ENCODE measurements around the gene TOMM40.
A peak's percentile ranks its signal among the peaks of the same experiment; 100 is the strongest.
"Not testable (repeated sequence)": the region's sequence is repeated elsewhere in the genome, so short reads cannot be mapped to it uniquely, and the experiment has no call there.

Gene TOMM40

DNA sequence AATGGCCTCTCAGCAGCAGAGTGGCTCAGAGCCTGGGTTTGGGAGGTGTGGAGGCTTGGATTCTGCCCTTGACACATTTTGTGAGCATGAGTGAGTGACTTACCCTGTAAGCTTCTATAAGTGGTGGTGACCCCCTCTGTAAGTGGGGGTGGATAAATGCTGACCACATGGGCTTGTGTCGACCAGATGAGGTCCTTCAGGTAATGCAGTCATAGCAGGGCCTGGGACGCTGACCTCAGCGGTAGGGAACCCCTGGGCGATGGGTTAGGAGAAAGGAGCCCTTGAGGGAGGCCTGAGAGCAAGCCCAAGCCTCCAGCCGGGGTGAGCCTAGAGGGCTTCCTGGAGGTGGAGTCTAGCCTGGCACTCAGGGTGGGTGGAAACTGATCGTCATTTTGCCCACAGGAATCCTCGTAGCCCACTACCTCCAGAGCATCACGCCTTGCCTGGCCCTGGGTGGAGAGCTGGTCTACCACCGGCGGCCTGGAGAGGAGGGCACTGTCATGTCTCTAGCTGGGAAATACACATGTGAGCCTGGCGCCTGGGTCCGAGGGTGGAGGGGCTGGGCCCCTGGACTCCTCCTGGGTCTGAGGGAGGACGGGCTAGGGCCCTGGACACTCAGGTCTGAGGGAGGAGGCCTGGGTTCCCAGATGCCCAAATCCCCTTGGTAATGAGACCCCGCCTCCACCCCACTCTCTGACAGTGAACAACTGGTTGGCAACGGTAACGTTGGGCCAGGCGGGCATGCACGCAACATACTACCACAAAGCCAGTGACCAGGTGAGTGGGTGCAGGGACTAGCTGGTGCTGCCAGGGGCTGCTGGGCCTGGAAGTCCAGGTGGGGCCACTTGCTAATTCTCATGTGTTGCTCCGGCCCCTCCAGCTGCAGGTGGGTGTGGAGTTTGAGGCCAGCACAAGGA is 9.5 kb downstream of the TOMM40 start:
- no peak for DNase-seq

GRCh38 chr19:44903216-44903601 is 12.2 kb downstream of the TOMM40 start:
- DNase-seq, result no peak

DNA sequence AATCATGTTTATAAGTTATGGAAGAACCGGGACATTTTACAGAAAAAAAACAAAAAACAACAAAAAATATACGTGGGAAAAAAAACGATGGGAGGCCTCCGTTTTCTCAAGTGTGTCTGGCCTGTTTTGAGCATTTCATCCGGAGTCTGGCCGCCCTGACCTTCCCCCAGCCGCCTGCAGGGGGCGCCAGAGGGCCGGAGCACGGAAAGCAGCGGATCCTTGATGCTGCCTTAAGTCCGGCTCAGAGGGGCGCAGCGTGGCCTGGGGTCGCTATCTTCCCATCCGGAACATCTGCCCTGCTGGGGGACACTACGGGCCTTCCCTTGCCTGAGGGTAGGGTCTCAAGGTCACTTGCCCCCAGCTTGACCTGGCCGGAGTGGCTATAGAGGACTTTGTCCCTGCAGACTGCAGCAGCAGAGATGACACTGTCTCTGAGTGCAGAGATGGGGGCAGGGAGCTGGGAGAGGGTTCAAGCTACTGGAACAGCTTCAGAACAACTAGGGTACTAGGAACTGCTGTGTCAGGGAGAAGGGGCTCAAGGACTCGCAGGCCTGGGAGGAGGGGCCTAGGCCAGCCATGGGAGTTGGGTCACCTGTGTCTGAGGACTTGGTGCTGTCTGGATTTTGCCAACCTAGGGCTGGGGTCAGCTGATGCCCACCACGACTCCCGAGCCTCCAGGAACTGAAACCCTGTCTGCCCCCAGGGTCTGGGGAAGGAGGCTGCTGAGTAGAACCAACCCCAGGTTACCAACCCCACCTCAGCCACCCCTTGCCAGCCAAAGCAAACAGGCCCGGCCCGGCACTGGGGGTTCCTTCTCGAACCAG is 12.8 kb downstream of the TOMM40 start:
- peak; percentile 68 for DNase-seq

- no peak for DNase-seq
Observed at GRCh38 chr19:44904426-44904994, 13.5 kb downstream of the TOMM40 start.

GRCh38 chr19:44905437-44906160 is 14.5 kb downstream of the TOMM40 start, which contains the start of gene APOE:
Gene APOE (plus strand): TSS chr19:44905796. CDS start chr19:44906625, 829 bp downstream.
- no peak for DNase-seq

DNA sequence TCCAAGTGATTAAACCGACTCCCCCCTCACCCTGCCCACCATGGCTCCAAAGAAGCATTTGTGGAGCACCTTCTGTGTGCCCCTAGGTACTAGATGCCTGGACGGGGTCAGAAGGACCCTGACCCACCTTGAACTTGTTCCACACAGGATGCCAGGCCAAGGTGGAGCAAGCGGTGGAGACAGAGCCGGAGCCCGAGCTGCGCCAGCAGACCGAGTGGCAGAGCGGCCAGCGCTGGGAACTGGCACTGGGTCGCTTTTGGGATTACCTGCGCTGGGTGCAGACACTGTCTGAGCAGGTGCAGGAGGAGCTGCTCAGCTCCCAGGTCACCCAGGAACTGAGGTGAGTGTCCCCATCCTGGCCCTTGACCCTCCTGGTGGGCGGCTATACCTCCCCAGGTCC is 16.6 kb downstream of the TOMM40 start:
- no peak for DNase-seq

- no peak for DNase-seq
Observed at GRCh38 chr19:44908074-44908835, 17.2 kb downstream of the TOMM40 start.

- no peak for DNase-seq
Observed at GRCh38 chr19:44908836-44909261, 17.8 kb downstream of the TOMM40 start.

DNA sequence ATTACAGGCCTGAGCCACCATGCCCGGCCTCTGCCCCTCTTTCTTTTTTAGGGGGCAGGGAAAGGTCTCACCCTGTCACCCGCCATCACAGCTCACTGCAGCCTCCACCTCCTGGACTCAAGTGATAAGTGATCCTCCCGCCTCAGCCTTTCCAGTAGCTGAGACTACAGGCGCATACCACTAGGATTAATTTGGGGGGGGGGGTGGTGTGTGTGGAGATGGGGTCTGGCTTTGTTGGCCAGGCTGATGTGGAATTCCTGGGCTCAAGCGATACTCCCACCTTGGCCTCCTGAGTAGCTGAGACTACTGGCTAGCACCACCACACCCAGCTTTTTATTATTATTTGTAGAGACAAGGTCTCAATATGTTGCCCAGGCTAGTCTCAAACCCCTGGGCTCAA is 18.7 kb downstream of the TOMM40 start:
- DNase-seq, result no peak

DNA sequence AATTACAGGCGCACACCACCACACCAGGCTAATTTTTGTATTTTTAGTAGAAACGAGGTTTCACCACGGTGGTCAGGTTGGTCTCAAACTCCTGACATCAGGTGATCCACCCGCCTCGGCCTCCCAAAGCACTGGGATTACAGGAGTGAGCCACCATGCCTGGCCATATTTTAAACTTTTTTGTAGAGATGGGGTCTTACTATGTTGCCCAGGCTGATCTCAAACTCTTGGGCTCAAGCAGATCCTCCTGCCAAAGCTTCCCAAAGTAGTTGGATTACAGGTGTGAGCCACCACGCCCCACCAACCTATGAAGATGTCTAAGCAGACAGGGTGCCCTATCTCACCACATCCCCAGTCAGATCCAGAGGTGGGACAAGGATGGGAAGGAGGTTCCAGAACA is 20.8 kb downstream of the TOMM40 start:
- not testable (repeated sequence) for DNase-seq

DNA sequence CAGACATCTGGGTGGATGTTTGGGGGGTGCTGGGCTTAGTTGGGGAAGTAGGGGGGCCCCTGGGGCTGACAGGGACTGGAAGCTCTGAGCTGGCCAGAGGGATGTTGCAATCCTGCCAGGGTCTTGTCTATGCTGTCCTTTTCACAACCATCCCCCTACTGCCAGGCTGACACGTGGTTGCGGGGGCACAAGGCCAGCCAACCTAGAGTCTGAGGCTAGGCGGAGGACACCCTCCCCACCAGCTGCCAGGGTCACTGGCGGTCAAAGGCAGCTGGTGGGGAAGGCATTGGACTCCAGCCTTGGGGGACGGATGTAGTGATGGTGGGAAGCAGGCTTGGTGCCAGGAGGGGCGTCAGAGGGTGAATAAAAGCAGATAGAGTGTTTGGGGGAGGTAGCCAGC is 21.8 kb downstream of the TOMM40 start:
- DNase-seq, result no peak

DNA sequence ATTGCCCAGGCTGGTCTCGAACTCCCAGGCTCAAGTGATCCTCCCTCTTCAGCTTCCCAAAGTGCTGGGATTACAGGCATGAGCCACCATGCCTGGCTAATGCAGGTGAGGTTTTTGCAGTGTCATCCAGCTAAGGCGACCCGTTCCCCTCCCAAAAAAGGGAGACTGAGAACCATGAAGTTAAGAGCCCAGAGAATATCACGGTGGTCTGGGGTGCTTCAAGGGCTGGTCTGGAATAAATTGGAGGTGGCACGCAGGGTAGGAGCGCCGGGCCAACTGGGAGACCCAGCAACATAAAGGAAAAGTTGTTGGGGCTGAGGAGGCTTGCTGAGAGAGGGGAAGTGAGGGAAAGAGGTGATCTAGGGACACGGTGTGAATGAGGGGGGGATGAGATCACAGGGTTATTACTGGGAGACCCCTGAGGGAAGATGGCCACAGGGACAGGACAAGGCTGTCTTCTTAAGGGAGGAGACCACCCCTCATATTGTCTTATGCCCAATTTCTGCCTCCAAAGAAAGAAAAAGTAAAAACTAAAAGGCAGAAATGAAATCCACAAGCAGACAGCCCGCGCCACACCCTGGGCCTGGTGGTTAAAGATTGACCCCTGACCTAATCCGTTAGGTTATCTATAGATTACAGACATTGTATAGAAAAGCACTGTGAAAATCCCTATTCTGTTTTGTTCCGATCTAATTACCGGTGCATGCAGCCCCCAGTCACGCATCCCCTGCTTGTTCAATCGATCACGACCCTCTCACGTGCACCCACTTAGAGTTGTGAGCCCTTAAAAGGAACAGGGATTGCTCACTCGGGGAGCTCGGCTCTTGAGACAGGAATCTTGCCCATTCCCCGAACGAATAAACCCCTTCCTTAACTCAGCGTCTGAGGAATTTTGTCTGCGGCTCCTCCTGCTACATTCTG is 22.7 kb downstream of the TOMM40 start:
- not testable (repeated sequence) for DNase-seq

GRCh38 chr19:44914433-44915206 is 23.6 kb downstream of the TOMM40 start, which contains the start of gene APOC1:
Gene APOC1 (plus strand): TSS chr19:44914608. CDS start chr19:44914892, 284 bp downstream.
- DNase-seq, result peak; percentile 63

DNA sequence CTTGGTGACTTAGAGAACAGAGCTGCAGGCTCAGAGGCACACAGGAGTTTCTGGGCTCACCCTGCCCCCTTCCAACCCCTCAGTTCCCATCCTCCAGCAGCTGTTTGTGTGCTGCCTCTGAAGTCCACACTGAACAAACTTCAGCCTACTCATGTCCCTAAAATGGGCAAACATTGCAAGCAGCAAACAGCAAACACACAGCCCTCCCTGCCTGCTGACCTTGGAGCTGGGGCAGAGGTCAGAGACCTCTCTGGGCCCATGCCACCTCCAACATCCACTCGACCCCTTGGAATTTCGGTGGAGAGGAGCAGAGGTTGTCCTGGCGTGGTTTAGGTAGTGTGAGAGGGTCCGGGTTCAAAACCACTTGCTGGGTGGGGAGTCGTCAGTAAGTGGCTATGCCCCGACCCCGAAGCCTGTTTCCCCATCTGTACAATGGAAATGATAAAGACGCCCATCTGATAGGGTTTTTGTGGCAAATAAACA is 33.2 kb downstream of the TOMM40 start:
- no peak for DNase-seq

DNA sequence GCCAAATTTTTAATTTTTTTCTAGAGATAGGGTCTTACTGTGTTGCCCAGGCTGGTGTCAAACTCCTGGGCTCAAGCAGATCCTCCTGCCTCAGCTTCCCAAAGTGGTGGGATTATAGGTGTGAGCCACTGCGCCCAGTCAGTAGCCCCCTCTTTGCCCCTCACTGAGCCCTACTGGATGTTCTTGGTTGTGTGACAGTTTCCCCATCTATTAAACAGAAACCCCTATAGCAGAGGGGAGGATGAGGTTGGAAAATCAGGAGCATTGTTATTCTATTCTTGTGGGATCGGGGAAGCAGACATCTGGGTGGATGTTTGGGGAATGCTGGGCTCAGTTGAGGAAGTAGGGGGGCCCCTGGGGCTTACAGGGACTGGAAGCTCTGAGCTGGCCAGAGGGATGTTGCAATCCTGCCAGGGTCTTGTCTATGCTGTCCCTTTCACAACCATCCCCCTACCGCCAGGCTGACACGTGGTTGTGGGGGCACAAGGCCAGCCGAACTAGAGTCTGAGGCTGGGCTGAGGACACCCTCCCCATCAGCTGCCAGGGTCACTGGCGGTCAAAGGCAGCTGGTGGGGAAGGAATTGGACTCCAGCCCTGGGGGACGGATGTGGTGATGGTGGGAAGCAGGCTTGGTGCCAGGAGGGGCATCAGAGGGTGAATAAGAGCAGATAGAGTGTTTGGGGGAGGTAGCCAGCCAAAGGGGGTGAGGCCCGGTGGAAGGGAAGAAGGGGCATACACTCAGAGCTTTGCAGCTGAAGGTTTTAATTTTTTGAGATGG is 34.2 kb downstream of the TOMM40 start:
- DNase-seq, result no peak

DNA sequence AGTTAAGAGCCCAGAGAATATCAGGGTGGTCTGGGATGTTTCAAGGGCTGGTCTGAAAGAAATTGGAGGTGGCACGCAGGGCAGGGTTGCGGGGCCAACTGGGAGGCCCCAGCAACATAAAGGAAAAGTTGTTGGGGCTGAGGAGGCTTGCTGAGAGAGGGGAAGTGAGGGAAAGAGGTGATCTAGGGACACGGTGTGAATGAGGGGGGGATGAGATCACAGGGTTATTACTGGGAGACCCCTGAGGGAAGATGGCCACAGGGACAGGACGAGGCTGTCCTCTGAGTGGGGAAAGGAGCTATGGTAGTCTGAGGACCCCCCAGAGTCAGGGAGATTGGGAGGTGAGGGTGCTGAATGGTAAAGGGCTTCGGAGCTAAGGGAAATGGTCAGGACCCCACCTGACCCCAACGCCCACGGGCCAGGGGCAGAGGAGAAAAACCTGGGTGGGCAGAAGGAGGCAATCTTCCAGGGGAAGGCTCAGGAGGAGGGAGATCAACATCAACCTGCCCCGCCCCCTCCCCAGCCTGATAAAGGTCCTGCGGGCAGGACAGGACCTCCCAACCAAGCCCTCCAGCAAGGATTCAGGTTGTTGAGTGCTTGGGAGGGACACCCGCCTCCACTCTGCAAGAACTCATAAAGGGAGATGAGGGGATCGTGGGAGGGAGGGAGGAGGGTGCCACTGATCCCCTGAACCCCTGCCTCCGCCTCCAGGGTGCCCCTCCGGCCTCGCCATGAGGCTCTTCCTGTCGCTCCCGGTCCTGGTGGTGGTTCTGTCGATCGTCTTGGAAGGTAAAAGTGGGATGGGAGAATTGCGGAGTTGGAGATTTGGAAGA is 35.4 kb downstream of the TOMM40 start:
- DNase-seq, result not testable (repeated sequence)

- DNase-seq, result no peak
Observed at GRCh38 chr19:44927746-44928145, 36.7 kb downstream of the TOMM40 start.

- no peak for DNase-seq
Observed at GRCh38 chr19:44930088-44930487, 39.0 kb downstream of the TOMM40 start.

Measured in effector CD4-positive, alpha-beta T cell (primary cell).